GM18505 (cell line): ENCODE results near the gene ZNF747.
"Not testable (repeated sequence)": the region's sequence is repeated elsewhere in the genome, so short reads cannot be mapped to it uniquely, and the experiment has no call there.

ENCODE experiments used
- ATAC-seq: cut with Tn5 transposase; IDR thresholded peaks from one replicate; pipeline ENCODE4 v1.9.1; 2021; ENCODE audit not compliant: unreplicated experiment
- POLR2A ChIP-seq: IDR thresholded peaks from 4 replicates; pipeline ENCODE4 v1.6.1; 2011; ENCODE audit warnings: borderline replicate concordance; ENCODE audit not compliant: insufficient read depth, insufficient read length; ENCODE audit errors: extremely low read depth

The ZNF747 gene

GRCh38 chr16:30523768-30524574 is 10.7 kb downstream of the ZNF747 start:
- no peak for ATAC-seq
- no peak for TF ChIP-seq POLR2A

- not testable (repeated sequence) for ATAC-seq
- peak; percentile 22 for TF ChIP-seq POLR2A
These were observed 11.8 kb downstream of the ZNF747 start for GRCh38 chr16:30522702-30523463.

GRCh38 chr16:30521873-30522641 is 12.6 kb downstream of the ZNF747 start:
- TF ChIP-seq POLR2A = no peak
- no peak for ATAC-seq

GRCh38 chr16:30521476-30521872 is 13.2 kb downstream of the ZNF747 start:
- no peak for ATAC-seq
- no peak for TF ChIP-seq POLR2A

GRCh38 chr16:30519120-30520049 is 15.3 kb downstream of the ZNF747 start:
- no peak for TF ChIP-seq POLR2A
- no peak for ATAC-seq

- no peak for ATAC-seq
- no peak for TF ChIP-seq POLR2A
These were observed 16.1 kb downstream of the ZNF747 start for GRCh38 chr16:30518552-30518951.

- no peak for TF ChIP-seq POLR2A
- no peak for ATAC-seq
These were observed 19.4 kb downstream of the ZNF747 start for GRCh38 chr16:30515275-30515674.

- no peak for ATAC-seq
- no peak for TF ChIP-seq POLR2A
These were observed 23.1 kb downstream of the ZNF747 start for GRCh38 chr16:30511509-30511908.

GRCh38 chr16:30510376-30510938 is 24.2 kb downstream of the ZNF747 start:
- ATAC-seq = no peak

GRCh38 chr16:30509081-30509765 is 25.4 kb downstream of the ZNF747 start:
- TF ChIP-seq POLR2A = no peak
- ATAC-seq = no peak

More at GRCh38 chr16:30510376-30510938, 24.2 kb downstream of the ZNF747 start:
- TF ChIP-seq POLR2A = no peak

- no peak for TF ChIP-seq POLR2A
- no peak for ATAC-seq
These were observed 31.0 kb downstream of the ZNF747 start for GRCh38 chr16:30503403-30504296.

- ATAC-seq = no peak
These were observed 35.4 kb downstream of the ZNF747 start for GRCh38 chr16:30499284-30499683.

More at GRCh38 chr16:30499284-30499683, 35.4 kb downstream of the ZNF747 start:
- no peak for TF ChIP-seq POLR2A
